ENCODE measurements around the gene CYP1B1. TPM values are rescaled to one million over a fixed set of nuclear protein-coding genes. Genes with fewer than 3 reads are reported as not detected.
A peak's percentile ranks its signal among the peaks of the same experiment; 100 is the strongest.

The CYP1B1 gene
- total RNA-seq, 1 donor from 2014 or later: 0.39 TPM

- Histone ChIP-seq H3K9ac (no peak overlapping the region), H3K36me3 (no peaks in the 10 kb centered on the region), H3K4me2 (peak overlapping the region; percentile 70), H3K27ac (no peak overlapping the region), H3K79me2 (ENCODE audit: low read depth) (no peaks in the 10 kb centered on the region), H3K9me3 (ENCODE audit: low read depth) (no peaks in the 10 kb centered on the region), H4K20me1 (ENCODE audit: low read depth) (no peaks in the 10 kb centered on the region), H3K27me3 (peaks cover 44% of the 10 kb centered on the region), H3K4me3 (no peak overlapping the region), H2AFZ (replicated peaks) (peak overlapping the region; percentile 1), H3F3A (ENCODE audit: low read depth) (peaks cover 9% of the 10 kb centered on the region), H3K4me1 (peaks cover 37% of the 10 kb centered on the region)
- Mint-ChIP-seq H3K27ac (no peak overlapping the region), H3K27me3 (ENCODE audit: insufficient read depth, low read depth) (peaks cover 8% of the 10 kb centered on the region), H3K4me1 (peaks cover 42% of the 10 kb centered on the region), H3K36me3 (no peaks in the 10 kb centered on the region), H3K9me3 (peaks cover 2% of the 10 kb centered on the region), H3K4me3 (peak overlapping the region; percentile 12)
- TF ChIP-seq CTCF (IDR thresholded peaks at IDR 0.05) (no peak), EZH2 (IDR thresholded peaks at IDR 0.05) (no peak), EZH2phosphoT487 (IDR thresholded peaks at IDR 0.05) (no peak)
- no peak for DNase-seq (ENCODE audit: low spot score)
These were observed 22.0 kb upstream of the CYP1B1 start for GRCh38 chr2:38097988-38098385.

GRCh38 chr2:38097258-38097987, 21.5 kb upstream of the CYP1B1 start:
- H3K27me3 Mint-ChIP-seq (ENCODE audit: insufficient read depth, low read depth): peaks cover 8% of the 10 kb centered on the region
- H3K9me3 Mint-ChIP-seq: no peaks in the 10 kb centered on the region
- no peak overlapping the region for H2AFZ ChIP-seq (replicated peaks)
- no peaks in the 10 kb centered on the region for H4K20me1 ChIP-seq (ENCODE audit: low read depth)
- no peaks in the 10 kb centered on the region for H3K36me3 Mint-ChIP-seq
- H3K27me3 ChIP-seq: peaks cover 44% of the 10 kb centered on the region
- H3F3A ChIP-seq (ENCODE audit: low read depth): peaks cover 9% of the 10 kb centered on the region
- H3K9me3 ChIP-seq (ENCODE audit: low read depth): no peaks in the 10 kb centered on the region
- no peak overlapping the region for H3K27ac Mint-ChIP-seq
- H3K36me3 ChIP-seq: no peaks in the 10 kb centered on the region
- H3K27ac ChIP-seq: no peak overlapping the region
- peaks cover 37% of the 10 kb centered on the region for H3K4me1 ChIP-seq
- H3K4me3 ChIP-seq: no peak overlapping the region
- TF ChIP-seq EZH2phosphoT487 (IDR thresholded peaks at IDR 0.05) (no peak), EZH2 (IDR thresholded peaks at IDR 0.05) (no peak)
- no peak overlapping the region for H3K9ac ChIP-seq
- H3K4me2 ChIP-seq: peak overlapping the region; percentile 70
- H3K4me3 Mint-ChIP-seq: no peak overlapping the region
- peak; percentile 54 for DNase-seq (ENCODE audit: low spot score)
- no peaks in the 10 kb centered on the region for H3K79me2 ChIP-seq (ENCODE audit: low read depth)
- peaks cover 46% of the 10 kb centered on the region for H3K4me1 Mint-ChIP-seq

- Histone ChIP-seq H3K27me3 (peaks cover 44% of the 10 kb centered on the region), H3F3A (ENCODE audit: low read depth) (peaks cover 9% of the 10 kb centered on the region), H3K4me2 (peak overlapping the region; percentile 70), H3K79me2 (ENCODE audit: low read depth) (no peaks in the 10 kb centered on the region), H2AFZ (replicated peaks) (no peak overlapping the region), H3K4me3 (no peak overlapping the region), H3K27ac (no peak overlapping the region), H3K4me1 (peaks cover 37% of the 10 kb centered on the region), H3K36me3 (no peaks in the 10 kb centered on the region), H3K9ac (no peak overlapping the region), H4K20me1 (ENCODE audit: low read depth) (no peaks in the 10 kb centered on the region), H3K9me3 (ENCODE audit: low read depth) (no peaks in the 10 kb centered on the region)
- Mint-ChIP-seq H3K9me3 (no peaks in the 10 kb centered on the region), H3K36me3 (no peaks in the 10 kb centered on the region), H3K27ac (no peak overlapping the region), H3K27me3 (ENCODE audit: insufficient read depth, low read depth) (peaks cover 8% of the 10 kb centered on the region), H3K4me3 (no peak overlapping the region), H3K4me1 (peaks cover 56% of the 10 kb centered on the region)
- TF ChIP-seq CTCF (IDR thresholded peaks at IDR 0.05) (no peak), EZH2 (IDR thresholded peaks at IDR 0.05) (no peak)
- peak; percentile 7 for DNase-seq (ENCODE audit: low spot score)
These were observed 20.3 kb upstream of the CYP1B1 start for GRCh38 chr2:38095996-38096861.

All from neural progenitor cell (in vitro differentiated cells).